ENCODE measurements around the gene OBP2A. TPM values are rescaled to one million over a fixed set of nuclear protein-coding genes. Genes with fewer than 3 reads are reported as not detected.
"Not testable (repeated sequence)": the region's sequence is repeated elsewhere in the genome, so short reads cannot be mapped to it uniquely, and the experiment has no call there.

The OBP2A gene
- total RNA-seq, 4 donors from 2014 or later = not detected

DNA sequence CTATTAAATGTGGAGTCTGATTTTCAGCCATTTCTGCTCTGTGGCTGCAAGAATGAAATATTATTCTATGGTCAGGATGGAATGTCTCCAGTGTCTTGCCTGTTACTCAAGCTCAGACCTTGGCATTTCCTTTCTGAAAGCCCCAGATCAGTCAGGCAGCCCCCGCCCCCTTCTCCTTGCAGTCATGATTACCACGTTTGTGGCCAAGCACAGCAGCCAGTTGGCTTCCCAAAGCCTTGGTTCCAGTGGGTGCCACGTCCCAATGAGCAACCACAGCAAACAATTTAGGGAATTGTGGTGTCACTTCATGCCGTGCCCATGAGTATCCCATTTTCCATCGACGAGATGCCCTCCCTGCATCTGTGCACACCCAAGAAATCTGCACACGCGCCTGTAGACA is 9.7 kb upstream of the OBP2A start:
- H3K27ac ChIP-seq = no peak overlapping the region
- no CpG with 5 or more reads among the region's 8 CpGs for WGBS, 2 donors (ENCODE audit: low coverage in 1 of 2)
- H3K36me3 ChIP-seq = no peaks in the 10 kb centered on the region
- no peak overlapping the region for H3K4me3 ChIP-seq
- TF ChIP-seq EP300 (IDR thresholded peaks at IDR 0.05) (no peak), POLR2A (IDR thresholded peaks at IDR 0.05) (no peak), POLR2AphosphoS5 (IDR thresholded peaks at IDR 0.05) (no peak)
- TF ChIP-seq, protein P1, sequence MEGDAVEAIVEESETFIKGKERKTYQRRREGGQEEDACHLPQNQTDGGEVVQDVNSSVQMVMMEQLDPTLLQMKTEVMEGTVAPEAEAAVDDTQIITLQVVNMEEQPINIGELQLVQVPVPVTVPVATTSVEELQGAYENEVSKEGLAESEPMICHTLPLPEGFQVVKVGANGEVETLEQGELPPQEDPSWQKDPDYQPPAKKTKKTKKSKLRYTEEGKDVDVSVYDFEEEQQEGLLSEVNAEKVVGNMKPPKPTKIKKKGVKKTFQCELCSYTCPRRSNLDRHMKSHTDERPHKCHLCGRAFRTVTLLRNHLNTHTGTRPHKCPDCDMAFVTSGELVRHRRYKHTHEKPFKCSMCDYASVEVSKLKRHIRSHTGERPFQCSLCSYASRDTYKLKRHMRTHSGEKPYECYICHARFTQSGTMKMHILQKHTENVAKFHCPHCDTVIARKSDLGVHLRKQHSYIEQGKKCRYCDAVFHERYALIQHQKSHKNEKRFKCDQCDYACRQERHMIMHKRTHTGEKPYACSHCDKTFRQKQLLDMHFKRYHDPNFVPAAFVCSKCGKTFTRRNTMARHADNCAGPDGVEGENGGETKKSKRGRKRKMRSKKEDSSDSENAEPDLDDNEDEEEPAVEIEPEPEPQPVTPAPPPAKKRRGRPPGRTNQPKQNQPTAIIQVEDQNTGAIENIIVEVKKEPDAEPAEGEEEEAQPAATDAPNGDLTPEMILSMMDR (IDR thresholded peaks at IDR 0.05) = no peak
- H3K9me3 ChIP-seq = no peaks in the 10 kb centered on the region
- no peaks in the 10 kb centered on the region for H3K4me1 ChIP-seq
- ATAC-seq = no peak
- H3K27me3 ChIP-seq = peaks cover 69% of the 10 kb centered on the region

DNA sequence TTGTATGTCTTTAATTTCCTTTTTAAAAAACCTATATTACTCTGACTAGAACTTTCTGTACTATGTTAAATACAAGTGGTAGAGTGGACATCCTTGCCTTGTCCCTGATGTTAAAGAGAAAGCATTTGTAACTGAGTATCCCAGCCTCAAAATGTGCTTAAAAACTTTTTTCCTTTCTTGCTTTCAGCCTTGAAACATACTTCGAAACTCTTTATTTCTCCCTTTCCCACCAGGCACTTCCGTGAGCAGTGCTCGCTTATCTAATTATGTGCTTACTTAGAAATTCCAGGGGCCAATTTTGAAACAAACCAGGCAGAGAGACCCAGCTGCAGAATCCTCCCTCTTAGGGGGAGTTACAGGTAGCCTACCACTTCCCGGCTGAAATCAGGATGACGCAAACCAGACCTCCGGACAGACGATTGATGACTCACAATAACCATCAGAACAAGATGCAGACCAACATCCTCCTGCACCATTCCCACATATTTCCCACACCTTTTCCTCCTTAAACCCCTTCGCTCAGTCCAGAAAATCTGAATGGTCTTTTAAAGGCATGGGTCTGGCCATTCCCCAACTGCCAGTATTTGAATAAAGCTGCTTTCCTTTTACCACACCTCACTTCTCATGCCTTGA is 2.5 kb upstream of the OBP2A start:
- peaks cover 53% of the 10 kb centered on the region for H3K27me3 ChIP-seq
- not testable (repeated sequence) for H3K36me3 ChIP-seq, ATAC-seq, H3K4me1 ChIP-seq, H3K27ac ChIP-seq, H3K9me3 ChIP-seq, H3K4me3 ChIP-seq
- WGBS, 2 donors (ENCODE audit: low coverage in 1 of 2) = 27 to 30% methylated on average over 3 to 8 of the region's 8 CpGs

DNA sequence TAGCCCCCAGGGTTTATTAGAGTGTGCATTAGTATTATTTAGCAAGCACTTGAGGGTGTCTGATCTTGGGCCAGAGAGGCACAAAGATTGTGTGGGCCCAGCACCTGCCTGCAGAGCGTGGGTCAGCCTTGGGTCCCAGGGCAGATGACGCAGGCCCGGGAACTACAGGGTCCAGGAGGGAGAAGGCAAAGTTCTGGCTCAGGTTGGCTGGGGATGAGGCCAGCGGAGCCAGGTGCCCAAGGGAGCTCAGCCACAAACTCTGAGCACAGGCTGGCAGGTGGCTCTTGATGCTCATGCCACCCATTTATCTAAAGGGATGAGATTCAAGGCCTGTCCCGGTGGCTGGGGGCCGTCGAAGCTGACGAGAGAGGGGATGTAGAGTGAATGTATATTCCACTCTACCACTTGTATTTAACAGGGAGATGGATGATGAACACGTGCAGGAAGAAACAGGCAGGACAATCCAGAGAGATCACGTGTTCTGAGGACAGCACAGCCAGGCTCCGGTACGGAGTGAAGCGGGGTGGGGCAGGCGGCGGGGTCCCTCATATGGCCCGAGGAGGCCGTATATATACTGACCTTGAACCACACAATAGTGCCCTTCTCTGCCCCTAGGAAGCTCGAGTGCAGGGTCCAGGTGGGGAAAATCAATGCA is 818 bp upstream of the OBP2A start:
- H3K9me3 ChIP-seq = no peaks in the 10 kb centered on the region
- no peak overlapping the region for H3K4me3 ChIP-seq
- H3K36me3 ChIP-seq = no peaks in the 10 kb centered on the region
- ATAC-seq = no peak
- no peak overlapping the region for H3K27ac ChIP-seq
- no peaks in the 10 kb centered on the region for H3K4me1 ChIP-seq
- WGBS, 2 donors (ENCODE audit: low coverage in 1 of 2) = 19 to 51% methylated on average over 5 to 14 of the region's 18 CpGs
- peaks cover 46% of the 10 kb centered on the region for H3K27me3 ChIP-seq
- TF ChIP-seq POLR2A (IDR thresholded peaks at IDR 0.05) (no peak), POLR2AphosphoS5 (IDR thresholded peaks at IDR 0.05) (no peak), EP300 (IDR thresholded peaks at IDR 0.05) (no peak)
- TF ChIP-seq, protein P1 (IDR thresholded peaks at IDR 0.05) = no peak

DNA sequence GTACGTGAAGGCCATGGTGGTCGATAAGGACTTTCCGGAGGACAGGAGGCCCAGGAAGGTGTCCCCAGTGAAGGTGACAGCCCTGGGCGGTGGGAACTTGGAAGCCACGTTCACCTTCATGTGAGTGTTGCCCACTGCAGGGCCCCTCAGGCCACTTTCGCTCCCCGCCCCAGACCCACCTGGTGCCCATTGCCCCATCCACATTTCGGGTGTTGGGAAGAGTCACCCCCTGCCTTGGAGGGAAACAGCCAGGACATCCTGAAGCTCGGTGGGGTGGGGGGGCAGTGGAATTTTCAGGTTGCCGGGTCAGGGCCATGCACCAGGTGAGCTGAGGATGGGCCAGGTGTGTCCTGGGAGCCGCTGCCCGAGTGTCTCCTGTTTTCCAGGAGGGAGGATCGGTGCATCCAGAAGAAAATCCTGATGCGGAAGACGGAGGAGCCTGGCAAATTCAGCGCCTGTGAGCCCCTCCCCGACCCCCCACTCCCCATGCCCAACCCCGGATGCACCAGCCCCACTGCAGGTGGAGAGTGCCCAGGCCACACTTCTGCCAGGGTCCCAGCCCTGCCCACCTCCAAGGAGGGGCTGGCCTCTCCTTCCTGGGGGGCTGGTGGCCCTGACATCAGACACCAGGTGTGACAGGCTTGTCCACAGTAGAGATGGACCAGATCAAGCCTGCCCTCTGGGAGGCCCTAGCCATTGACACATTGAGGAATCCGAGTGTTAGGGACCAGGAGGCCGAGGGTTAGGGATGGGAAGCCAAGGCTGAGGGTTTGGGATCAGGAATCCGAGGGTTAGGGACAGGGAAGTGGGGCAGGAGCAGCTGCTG is 1.1 kb downstream of the OBP2A start:
- not testable (repeated sequence) for H3K4me3 ChIP-seq, ATAC-seq, H3K4me1 ChIP-seq, H3K9me3 ChIP-seq, H3K36me3 ChIP-seq, H3K27ac ChIP-seq
- peaks cover 38% of the 10 kb centered on the region for H3K27me3 ChIP-seq
- WGBS, 2 donors (ENCODE audit: low coverage in 1 of 2) = 73% methylated on average over 7 of the region's 21 CpGs; no CpG with 5 or more reads in 1 of the 2 donors

DNA sequence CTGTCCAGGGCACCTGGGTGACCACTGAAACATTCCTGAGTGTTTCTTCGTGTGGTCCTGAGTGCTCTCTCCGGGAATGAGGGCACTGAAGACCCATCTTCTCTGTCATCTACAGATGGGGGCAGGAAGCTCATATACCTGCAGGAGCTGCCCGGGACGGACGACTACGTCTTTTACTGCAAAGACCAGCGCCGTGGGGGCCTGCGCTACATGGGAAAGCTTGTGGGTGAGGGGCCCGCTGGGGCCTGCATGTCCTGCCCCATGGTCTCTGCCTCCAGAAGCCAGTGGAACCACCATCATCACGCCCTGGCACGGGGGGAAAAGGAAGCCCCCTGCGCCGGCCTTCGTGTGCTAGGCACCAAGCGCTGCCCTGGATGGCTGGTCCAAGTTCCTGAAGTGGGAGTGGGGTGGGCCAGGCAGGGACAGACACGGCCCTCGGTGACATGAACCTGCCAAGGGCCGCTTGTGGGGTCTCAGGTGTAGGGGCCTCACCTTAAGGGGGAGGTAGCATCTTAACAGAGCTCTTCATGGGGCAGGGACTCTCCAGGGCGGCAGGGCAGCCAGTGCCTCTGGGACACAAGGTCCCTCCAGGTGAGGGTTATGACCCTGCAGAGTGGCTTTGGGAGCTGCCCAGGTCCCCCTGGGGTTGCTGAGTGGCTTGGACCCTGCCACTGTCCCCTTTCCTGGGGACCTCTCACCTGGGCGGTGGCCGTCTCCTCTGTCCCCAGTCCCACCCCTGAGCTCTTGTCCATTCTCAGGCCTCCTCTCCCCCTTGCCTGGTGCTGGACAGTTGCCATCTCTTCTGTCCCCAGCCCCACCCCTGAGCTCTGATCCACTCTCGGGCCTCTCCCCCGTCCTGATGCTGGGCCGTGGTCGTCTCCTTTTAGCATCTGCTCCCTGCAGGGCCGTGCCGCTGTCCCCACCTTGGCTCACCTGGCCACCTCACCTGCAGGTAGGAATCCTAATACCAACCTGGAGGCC is 2.1 kb downstream of the OBP2A start:
- Histone ChIP-seq H3K27me3 (peaks cover 45% of the 10 kb centered on the region), H3K27ac (no peak overlapping the region), H3K36me3 (no peaks in the 10 kb centered on the region), H3K4me1 (no peaks in the 10 kb centered on the region), H3K4me3 (no peak overlapping the region), H3K9me3 (no peaks in the 10 kb centered on the region)
- TF ChIP-seq EP300 (IDR thresholded peaks at IDR 0.05) = no peak
- TF ChIP-seq, protein P1 (IDR thresholded peaks at IDR 0.05) = no peak
- TF ChIP-seq POLR2A (IDR thresholded peaks at IDR 0.05) = no peak
- TF ChIP-seq POLR2AphosphoS5 (IDR thresholded peaks at IDR 0.05) = no peak
- no peak for ATAC-seq
- 72% methylated on average over 4 of the region's 28 CpGs; no CpG with 5 or more reads in 1 of the 2 donors for WGBS, 2 donors (ENCODE audit: low coverage in 1 of 2)

DNA sequence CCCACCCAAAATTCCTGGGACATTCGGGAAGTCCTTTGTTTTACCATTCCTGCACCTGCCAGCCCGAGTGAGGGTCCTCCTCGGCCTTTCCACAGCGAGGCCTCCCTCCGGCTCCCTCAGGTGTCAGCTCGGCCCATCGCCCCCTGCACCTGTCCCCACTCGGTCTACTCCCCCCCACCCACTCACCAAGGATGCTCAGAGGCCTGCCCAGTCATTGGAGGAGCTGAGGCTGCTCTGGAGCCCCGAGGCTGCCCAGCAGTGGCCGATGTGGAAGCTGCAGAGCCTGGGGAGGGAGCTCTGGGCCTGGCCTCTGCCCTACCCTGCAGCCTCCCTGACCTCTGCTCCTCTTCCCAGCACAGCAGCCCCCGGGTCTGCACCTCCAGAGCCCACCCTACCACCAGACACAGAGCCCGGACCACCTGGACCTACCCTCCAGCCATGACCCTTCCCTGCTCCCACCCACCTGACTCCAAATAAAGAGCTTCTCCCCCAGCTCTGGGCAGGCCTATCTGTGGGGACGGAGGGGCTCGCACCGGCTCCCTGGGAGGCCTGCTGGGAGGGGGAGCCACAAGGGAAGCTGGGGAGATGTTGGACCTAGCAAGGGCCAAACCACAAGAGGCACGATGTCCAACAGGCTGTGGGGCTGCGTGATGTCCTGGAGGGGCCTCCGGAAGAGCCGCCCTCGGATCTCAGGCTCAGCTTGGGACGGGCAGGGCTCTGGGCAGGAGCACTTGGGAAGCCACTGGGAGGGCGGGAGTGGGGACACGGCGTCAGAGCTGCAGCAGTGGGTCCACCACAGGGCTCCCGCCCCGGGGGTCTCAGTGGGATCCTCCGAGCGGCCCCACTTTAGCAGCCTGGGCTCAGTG is 3.8 kb downstream of the OBP2A start:
- not testable (repeated sequence) for H3K27ac ChIP-seq, H3K4me3 ChIP-seq, ATAC-seq, H3K36me3 ChIP-seq, H3K9me3 ChIP-seq, H3K4me1 ChIP-seq
- H3K27me3 ChIP-seq = peaks cover 36% of the 10 kb centered on the region
- WGBS, 2 donors (ENCODE audit: low coverage in 1 of 2) = 53 to 100% methylated on average over 2 to 3 of the region's 28 CpGs

Measured in gastroesophageal sphincter (tissue), 4 donors.